Pancreas (tissue), 10 donors: Measurements from ENCODE around the gene YEATS2. TPM values are rescaled to one million over a fixed set of nuclear protein-coding genes. Genes with fewer than 3 reads are reported as not detected.

Experiments
- ATAC-seq, 4 donors: fragments of 200-7000 bp; cut with Tn5 transposase; one replicate each; pipeline versions ENCODE4 v1.8.0 to v1.9.1; 2020; ENCODE audit warnings: mild to moderate bottlenecking in 4 of 4, moderate library complexity in 4 of 4
- DNase-seq, 6 donors: peaks; one replicate each; pipeline ENCODE4 v3.0.0-alpha.2; 2020
- FAIRE-seq: peaks from 2 replicates; lab custom pipeline; 2012; peaks lifted over from hg19 to GRCh38; lab: Jason Lieb, UNC
- H3K27ac ChIP-seq, 4 donors: fragments of 200-600 bp; sonication (generic); 1 replicate in 3 of 4; 2 replicates in 1 of 4; pipeline versions ENCODE4 v1.5.0 to v1.8.0; 2020
- H3K27me3 ChIP-seq, 4 donors: fragments of 200-600 bp; one replicate each; pipeline ENCODE4 v1.8.0; 2021
- H3K36me3 ChIP-seq, 3 donors: fragments of 200-600 bp; sonication (generic) in 1 of 3; one replicate each; pipeline versions ENCODE4 v1.5.0 to v1.8.0; 2020 to 2021
- H3K4me1 ChIP-seq, 3 donors: fragments of 200-600 bp; one replicate each; pipeline ENCODE4 v1.8.0; 2021
- H3K4me3 ChIP-seq, 4 donors: fragments of 200-600 bp; sonication (generic) in 2 of 4; one replicate each; pipeline versions ENCODE4 v1.5.0 to v1.8.0; 2020 to 2021
- H3K9me3 ChIP-seq, 4 donors: fragments of 200-600 bp; one replicate each; pipeline ENCODE4 v1.8.0; 2021
- WGBS, 2 donors: extraction: QIAGEN DNeasy Blood & Tissue Kit; methylation state at CpG; one replicate each; pipeline ENCODE4 v1.1.7; 2013; 5-methylcytosine and 5-hydroxymethylcytosine counted together
- intact Hi-C, 3 donors: fragments of 100-400 bp; cut with DNase I; formaldehyde crosslinking; loops; one replicate each; pipeline versions ENCODE4 v1.11.1 to v1.14.2; 2022
- polyA plus RNA-seq, 2 donors: library from polyadenylated mRNA; stranded (reverse); fragments of 200-250 nt; gene quantifications; one replicate each; pipeline ENCODE4 v1.2.3, GENCODE V29; 2013
- total RNA-seq, 6 donors: library from RNA; stranded (reverse); fragmentation: NEBNext Ultra II Directional in 4 of 6; extraction: Animal tissue kit (Norgen Biotek cat#: 25700) in 4 of 6; gene quantifications; one replicate each; pipeline versions ENCODE4 v1.2.1 to v1.2.4, GENCODE V29; 2021 to 2023
- TF ChIP-seq, protein P1 (sequence below), 4 donors: fragments of 200-600 bp; sonication (generic) in 3 of 4; IDR thresholded peaks; one replicate each; pipeline versions ENCODE4 v1.5.0 to v1.8.0; 2021; ENCODE audit warnings: antibody characterized with exemption in 4 of 4
- donor health status: healthy with polysubstance abuse.
- donor health status: DM: no; HTN: no; CAD: no; lungs with moderate emphysema.
- donor health status: DM: no; HTN: no; CAD: no.
- donor health status: control.
- donor health status: control.
- donor health status: Bipolar disorder and iron deficiency.
- donor health status: DM: yes; HTN: yes; CAD: no.
- donor health status: DM: no; HTN: no; CAD: no.
- donor health status: DM: no; HTN: no; CAD: no.
- donor health status: DM: yes; HTN: yes; CAD: no.

Gene YEATS2
- total and polyA plus RNA-seq, 8 donors = 5.7 to 12.8 (median 6.4) TPM

DNA sequence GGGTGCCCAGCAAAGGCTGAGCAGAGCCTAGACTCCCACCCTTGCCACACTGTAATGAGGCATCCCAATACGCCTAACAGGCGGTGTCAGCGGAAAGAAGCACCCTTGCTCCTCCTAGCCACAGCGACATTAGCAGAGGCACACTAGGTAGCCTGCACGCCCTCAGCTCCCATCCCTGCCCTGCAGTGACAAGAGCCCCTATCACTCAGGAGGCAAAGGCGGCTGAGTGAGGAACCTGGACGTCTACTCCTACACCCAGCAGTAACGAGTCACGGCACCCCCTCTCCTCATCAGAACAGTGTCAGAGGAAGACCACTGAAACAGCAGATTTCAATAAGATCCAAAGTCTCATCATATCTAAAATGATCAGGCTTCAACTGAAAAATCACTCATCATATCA lies 139.8 kb downstream of the YEATS2 start:
- TF ChIP-seq, protein P1, sequence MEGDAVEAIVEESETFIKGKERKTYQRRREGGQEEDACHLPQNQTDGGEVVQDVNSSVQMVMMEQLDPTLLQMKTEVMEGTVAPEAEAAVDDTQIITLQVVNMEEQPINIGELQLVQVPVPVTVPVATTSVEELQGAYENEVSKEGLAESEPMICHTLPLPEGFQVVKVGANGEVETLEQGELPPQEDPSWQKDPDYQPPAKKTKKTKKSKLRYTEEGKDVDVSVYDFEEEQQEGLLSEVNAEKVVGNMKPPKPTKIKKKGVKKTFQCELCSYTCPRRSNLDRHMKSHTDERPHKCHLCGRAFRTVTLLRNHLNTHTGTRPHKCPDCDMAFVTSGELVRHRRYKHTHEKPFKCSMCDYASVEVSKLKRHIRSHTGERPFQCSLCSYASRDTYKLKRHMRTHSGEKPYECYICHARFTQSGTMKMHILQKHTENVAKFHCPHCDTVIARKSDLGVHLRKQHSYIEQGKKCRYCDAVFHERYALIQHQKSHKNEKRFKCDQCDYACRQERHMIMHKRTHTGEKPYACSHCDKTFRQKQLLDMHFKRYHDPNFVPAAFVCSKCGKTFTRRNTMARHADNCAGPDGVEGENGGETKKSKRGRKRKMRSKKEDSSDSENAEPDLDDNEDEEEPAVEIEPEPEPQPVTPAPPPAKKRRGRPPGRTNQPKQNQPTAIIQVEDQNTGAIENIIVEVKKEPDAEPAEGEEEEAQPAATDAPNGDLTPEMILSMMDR (IDR thresholded peaks at IDR 0.05) = no peak
- no peak for DNase-seq
- H3K9me3 ChIP-seq = no peaks in the 10 kb centered on the region
- no peak for ATAC-seq
- no peaks in the 10 kb centered on the region for H3K27me3 ChIP-seq
- no peak overlapping the region for H3K27ac ChIP-seq
- WGBS, 2 donors = 95 to 96% methylated on average over 9 of the region's 9 CpGs
- intact Hi-C loops = no loop called here
- peaks cover 0 to 43% (median 5%) of the 10 kb centered on the region in 3 donors for H3K36me3 ChIP-seq
- no peaks in the 10 kb centered on the region for H3K4me1 ChIP-seq
- no peak overlapping the region for H3K4me3 ChIP-seq
- FAIRE-seq = no peak

DNA sequence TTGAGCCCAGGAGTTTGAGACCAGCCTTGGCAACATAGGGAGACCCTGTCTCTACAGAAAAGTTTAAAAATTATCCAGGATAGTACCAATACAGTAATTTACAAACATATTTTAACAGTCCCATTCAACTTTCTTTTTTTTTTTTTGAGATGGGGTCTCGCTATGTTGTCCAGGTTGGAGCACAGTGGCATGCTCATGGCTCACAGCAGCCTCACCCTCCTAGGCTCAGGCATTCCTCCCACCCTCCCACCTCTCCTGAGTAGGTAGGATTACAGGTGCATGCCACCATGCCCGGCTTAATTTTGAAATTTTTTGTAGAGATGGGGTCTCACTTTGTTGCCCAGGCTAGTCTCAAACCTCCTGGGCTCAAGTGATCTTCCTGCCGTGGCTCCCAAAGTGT lies 140.3 kb downstream of the YEATS2 start:
- WGBS, 2 donors = 98% methylated on average over 3 of the region's 3 CpGs
- Histone ChIP-seq H3K9me3 (no peaks in the 10 kb centered on the region), H3K27me3 (no peaks in the 10 kb centered on the region), H3K4me3 (no peak overlapping the region), H3K4me1 (no peaks in the 10 kb centered on the region), H3K36me3 (peaks cover 0 to 39% (median 5%) of the 10 kb centered on the region in 3 donors), H3K27ac (no peak overlapping the region)
- ATAC-seq = no peak
- no peak for FAIRE-seq
- TF ChIP-seq, protein P1 (IDR thresholded peaks at IDR 0.05) = no peak
- intact Hi-C loops = no loop called here
- no peak for DNase-seq

DNA sequence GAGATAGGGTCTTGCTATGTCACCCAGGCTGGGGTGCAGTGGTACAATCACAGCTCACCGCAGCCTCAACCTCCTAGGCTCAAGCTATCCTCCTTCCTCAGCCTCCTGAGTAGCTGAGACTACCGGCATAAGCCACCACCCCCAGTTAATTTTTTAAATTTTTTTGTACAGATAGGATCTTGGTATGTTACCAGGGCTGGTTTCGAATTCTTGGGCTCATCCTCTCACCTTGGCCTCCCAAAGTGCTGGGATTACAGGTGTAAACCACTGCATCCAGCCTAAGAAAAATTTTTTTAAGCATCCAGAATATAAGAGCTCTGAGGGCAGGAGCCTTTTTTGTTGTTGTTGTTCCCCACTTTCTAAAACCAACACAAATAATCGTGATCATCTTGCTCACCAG lies 142.2 kb downstream of the YEATS2 start:
- DNase-seq (no peak), FAIRE-seq (no peak), ATAC-seq (no peak)
- H3K9me3 ChIP-seq = no peaks in the 10 kb centered on the region
- H3K4me3 ChIP-seq = no peak overlapping the region
- no peak overlapping the region for H3K27ac ChIP-seq
- WGBS, 2 donors = 94 to 96% methylated on average over 4 of the region's 4 CpGs
- no peaks in the 10 kb centered on the region for H3K27me3 ChIP-seq
- peaks cover 0 to 39% (median 5%) of the 10 kb centered on the region in 3 donors for H3K36me3 ChIP-seq
- intact Hi-C loops = no loop called here
- TF ChIP-seq, protein P1 (IDR thresholded peaks at IDR 0.05) = no peak
- H3K4me1 ChIP-seq = no peaks in the 10 kb centered on the region

- H3K4me1 ChIP-seq = no peaks in the 10 kb centered on the region
- intact Hi-C loops = no loop called here
- no peaks in the 10 kb centered on the region for H3K27me3 ChIP-seq
- FAIRE-seq (no peak), ATAC-seq (peak in 3 of 4 donors; percentile 30 to 52 (median 43)), DNase-seq (no peak)
- H3K36me3 ChIP-seq = peaks cover 0 to 35% (median 5%) of the 10 kb centered on the region in 3 donors
- TF ChIP-seq, protein P1 (IDR thresholded peaks at IDR 0.05) = no peak
- no peak overlapping the region for H3K27ac ChIP-seq
- no peaks in the 10 kb centered on the region for H3K9me3 ChIP-seq
- H3K4me3 ChIP-seq = no peak overlapping the region
- 92 to 94% methylated on average over 2 of the region's 2 CpGs for whole genome bisulfite sequencing, 2 donors
Observed at GRCh38 chr3:183844606-183845005, 147.0 kb downstream of the YEATS2 start.

- Histone ChIP-seq H3K36me3 (peaks cover 0 to 30% (median 5%) of the 10 kb centered on the region in 3 donors), H3K4me3 (no peak overlapping the region), H3K27ac (no peak overlapping the region), H3K4me1 (no peaks in the 10 kb centered on the region), H3K27me3 (no peaks in the 10 kb centered on the region), H3K9me3 (no peaks in the 10 kb centered on the region)
- intact Hi-C loops = no loop called here
- WGBS, 2 donors = 84 to 86% methylated on average over 4 of the region's 4 CpGs
- TF ChIP-seq, protein P1 (IDR thresholded peaks at IDR 0.05) = no peak
- DNase-seq = no peak
- no peak for FAIRE-seq
- no peak for ATAC-seq
Observed at GRCh38 chr3:183845090-183845489, 147.5 kb downstream of the YEATS2 start.
